DOHH2 (cell line): Measurements from ENCODE around the gene HES1.

Experiments
- CTCF ChIP-seq: fragments of 200-600 bp; sonication (generic); IDR thresholded peaks from one replicate; pipeline ENCODE4 v1.5.1; 2014; ENCODE audit warnings: antibody characterized with exemption, mild to moderate bottlenecking, low read depth, low read length; ENCODE audit not compliant: poor library complexity, severe bottlenecking
- EZH2phosphoT487 ChIP-seq: fragments of 200-600 bp; sonication (generic); IDR thresholded peaks from 2 replicates; pipeline ENCODE4 v1.6.1; 2017; ENCODE audit warnings: borderline replicate concordance, mild to moderate bottlenecking, antibody characterized with exemption, low read length, moderate library complexity, mixed read lengths

GRCh38 chr3:194147679-194148078 is 11.7 kb downstream of the HES1 start:
- no peak for TF ChIP-seq CTCF
- TF ChIP-seq EZH2phosphoT487, result no peak
